Measurements from ENCODE around the gene SNAPC4.

DNA sequence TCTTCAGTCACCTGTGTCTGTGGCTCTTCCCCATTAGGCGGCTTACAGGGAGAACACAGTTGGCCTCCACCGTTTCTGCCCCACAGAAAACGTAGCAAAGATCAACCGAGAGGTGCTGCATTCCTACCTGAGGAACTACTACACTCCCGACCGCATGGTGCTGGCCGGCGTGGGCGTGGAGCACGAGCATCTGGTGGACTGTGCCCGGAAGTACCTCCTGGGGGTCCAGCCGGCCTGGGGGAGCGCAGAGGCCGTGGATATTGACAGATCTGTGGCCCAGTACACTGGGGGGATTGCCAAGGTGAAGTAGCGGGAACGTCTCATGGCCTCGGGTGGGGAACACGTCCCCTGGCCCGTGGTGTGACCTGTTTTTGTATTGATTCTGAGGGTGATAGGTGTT lies 16.9 kb upstream of the SNAPC4 start:
- TF ChIP-seq, protein P1, sequence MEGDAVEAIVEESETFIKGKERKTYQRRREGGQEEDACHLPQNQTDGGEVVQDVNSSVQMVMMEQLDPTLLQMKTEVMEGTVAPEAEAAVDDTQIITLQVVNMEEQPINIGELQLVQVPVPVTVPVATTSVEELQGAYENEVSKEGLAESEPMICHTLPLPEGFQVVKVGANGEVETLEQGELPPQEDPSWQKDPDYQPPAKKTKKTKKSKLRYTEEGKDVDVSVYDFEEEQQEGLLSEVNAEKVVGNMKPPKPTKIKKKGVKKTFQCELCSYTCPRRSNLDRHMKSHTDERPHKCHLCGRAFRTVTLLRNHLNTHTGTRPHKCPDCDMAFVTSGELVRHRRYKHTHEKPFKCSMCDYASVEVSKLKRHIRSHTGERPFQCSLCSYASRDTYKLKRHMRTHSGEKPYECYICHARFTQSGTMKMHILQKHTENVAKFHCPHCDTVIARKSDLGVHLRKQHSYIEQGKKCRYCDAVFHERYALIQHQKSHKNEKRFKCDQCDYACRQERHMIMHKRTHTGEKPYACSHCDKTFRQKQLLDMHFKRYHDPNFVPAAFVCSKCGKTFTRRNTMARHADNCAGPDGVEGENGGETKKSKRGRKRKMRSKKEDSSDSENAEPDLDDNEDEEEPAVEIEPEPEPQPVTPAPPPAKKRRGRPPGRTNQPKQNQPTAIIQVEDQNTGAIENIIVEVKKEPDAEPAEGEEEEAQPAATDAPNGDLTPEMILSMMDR (IDR thresholded peaks at IDR 0.05) = no peak
- TF ChIP-seq POLR2A (IDR thresholded peaks at IDR 0.05) = no peak
